ENCODE measurements around the gene MAP2K7. TPM values are rescaled to one million over a fixed set of nuclear protein-coding genes. Genes with fewer than 3 reads are reported as not detected.

MAP2K7 gene
- total RNA-seq, 1 donor = 23.2 TPM

GRCh38 chr19:7932276-7932929, 28.7 kb downstream of the MAP2K7 start:
- Histone ChIP-seq H3K4me1 (ENCODE audit: insufficient read depth, low read length) (no peaks in the 10 kb centered on the region), H3K9me3 (ENCODE audit: low read depth, low read length) (no peaks in the 10 kb centered on the region)

GRCh38 chr19:7932930-7933300, 29.2 kb downstream of the MAP2K7 start:
- H3K4me1 ChIP-seq (ENCODE audit: insufficient read depth, low read length) = no peaks in the 10 kb centered on the region
- H3K4me3 ChIP-seq (ENCODE audit: low read length) = no peak overlapping the region
- H3K27me3 ChIP-seq (ENCODE audit: insufficient read depth, low read length) = no peaks in the 10 kb centered on the region
- no peaks in the 10 kb centered on the region for H3K9me3 ChIP-seq (ENCODE audit: low read depth, low read length)

More at GRCh38 chr19:7932276-7932929, 28.7 kb downstream of the MAP2K7 start:
- Histone ChIP-seq H3K4me3 (ENCODE audit: low read length) (no peak overlapping the region), H3K27me3 (ENCODE audit: insufficient read depth, low read length) (no peaks in the 10 kb centered on the region)

GRCh38 chr19:7933411-7933810, 29.7 kb downstream of the MAP2K7 start:
- no peaks in the 10 kb centered on the region for H3K27me3 ChIP-seq (ENCODE audit: insufficient read depth, low read length)
- H3K4me1 ChIP-seq (ENCODE audit: insufficient read depth, low read length) = no peaks in the 10 kb centered on the region
- H3K9me3 ChIP-seq (ENCODE audit: low read depth, low read length) = no peaks in the 10 kb centered on the region
- H3K4me3 ChIP-seq (ENCODE audit: low read length) = no peak overlapping the region

DNA sequence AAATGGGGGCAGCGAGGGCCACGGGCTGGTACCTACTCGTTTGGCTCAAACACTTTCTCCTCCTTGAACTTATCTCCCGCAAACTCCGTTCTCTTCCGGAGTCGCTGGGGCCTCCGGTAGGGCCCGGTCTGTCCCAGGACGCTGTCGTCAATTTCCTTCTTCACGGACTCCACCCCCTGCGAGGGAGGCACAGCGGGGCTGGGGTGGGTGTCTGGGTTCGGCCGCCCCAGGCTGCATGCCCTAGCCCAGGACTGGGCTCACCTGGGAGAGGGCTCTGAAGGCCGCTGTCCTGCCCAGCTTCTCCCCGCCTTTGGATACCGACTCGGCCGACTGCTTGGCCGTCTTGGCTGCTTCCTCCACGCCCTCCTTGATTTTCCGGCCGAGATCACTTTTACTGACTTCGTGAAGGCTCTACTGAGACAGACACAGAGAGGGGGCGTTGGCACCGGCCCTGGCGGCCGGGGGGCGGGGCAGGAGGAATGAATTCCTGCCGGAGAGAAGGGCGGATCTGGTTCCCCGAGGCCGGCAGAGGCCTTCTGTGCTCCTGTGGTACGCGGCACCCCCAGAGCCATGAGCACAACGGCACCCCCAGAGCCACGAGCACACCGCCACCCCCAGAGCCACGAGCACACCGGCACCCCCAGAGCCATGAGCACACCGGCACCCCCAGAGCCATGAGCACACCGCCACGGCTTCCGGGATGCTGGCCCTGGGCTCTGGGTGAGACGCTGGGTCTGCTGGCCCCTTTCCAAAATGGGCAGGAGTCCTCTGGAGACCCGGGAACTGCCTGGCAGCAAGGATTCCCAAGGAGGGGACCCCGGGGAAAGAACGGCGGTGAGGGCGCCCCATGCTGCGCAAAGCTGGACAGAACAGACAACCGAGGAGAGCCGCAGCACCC, 30.4 kb downstream of the MAP2K7 start:
- no peaks in the 10 kb centered on the region for H3K4me1 ChIP-seq (ENCODE audit: insufficient read depth, low read length)
- H3K27me3 ChIP-seq (ENCODE audit: insufficient read depth, low read length) = no peaks in the 10 kb centered on the region
- no peak overlapping the region for H3K4me3 ChIP-seq (ENCODE audit: low read length)
- H3K9me3 ChIP-seq (ENCODE audit: low read depth, low read length) = no peaks in the 10 kb centered on the region

DNA sequence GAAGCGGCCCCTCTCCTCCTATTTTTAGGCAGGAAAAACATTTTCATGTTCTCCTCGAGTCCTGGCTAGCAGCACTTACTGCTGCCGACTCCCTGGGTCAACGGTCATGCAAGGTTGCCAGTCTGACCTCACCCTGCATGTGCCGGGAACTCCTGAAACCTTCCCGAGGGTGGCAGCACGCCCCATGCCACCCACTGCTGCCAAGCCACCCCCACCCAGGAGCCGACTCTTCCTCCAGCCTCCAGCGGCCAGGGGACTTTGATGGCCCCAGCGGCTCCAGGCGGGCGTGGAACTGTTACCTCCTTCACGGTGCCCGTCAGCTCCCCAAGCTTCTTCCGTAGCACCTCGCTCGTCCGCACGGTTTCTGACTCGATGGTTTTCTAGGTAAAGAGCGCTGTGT, 31.1 kb downstream of the MAP2K7 start:
- H3K4me1 ChIP-seq (ENCODE audit: insufficient read depth, low read length) = no peaks in the 10 kb centered on the region
- no peaks in the 10 kb centered on the region for H3K9me3 ChIP-seq (ENCODE audit: low read depth, low read length)
- no peaks in the 10 kb centered on the region for H3K27me3 ChIP-seq (ENCODE audit: insufficient read depth, low read length)
- H3K4me3 ChIP-seq (ENCODE audit: low read length) = no peak overlapping the region

GRCh38 chr19:7940841-7941240, 37.2 kb downstream of the MAP2K7 start:
- Histone ChIP-seq H3K9me3 (ENCODE audit: low read depth, low read length) (no peaks in the 10 kb centered on the region), H3K27me3 (ENCODE audit: insufficient read depth, low read length) (no peaks in the 10 kb centered on the region), H3K4me3 (ENCODE audit: low read length) (no peak overlapping the region), H3K4me1 (ENCODE audit: insufficient read depth, low read length) (peaks cover 22% of the 10 kb centered on the region)

GRCh38 chr19:7941895-7942596, 38.4 kb downstream of the MAP2K7 start:
- H3K4me1 ChIP-seq (ENCODE audit: insufficient read depth, low read length) = peaks cover 22% of the 10 kb centered on the region
- H3K9me3 ChIP-seq (ENCODE audit: low read depth, low read length) = no peaks in the 10 kb centered on the region
- no peak overlapping the region for H3K4me3 ChIP-seq (ENCODE audit: low read length)
- no peaks in the 10 kb centered on the region for H3K27me3 ChIP-seq (ENCODE audit: insufficient read depth, low read length)

- Histone ChIP-seq H3K4me3 (ENCODE audit: low read length) (peak overlapping the region; percentile 73), H3K9me3 (ENCODE audit: low read depth, low read length) (no peaks in the 10 kb centered on the region), H3K27me3 (ENCODE audit: insufficient read depth, low read length) (no peaks in the 10 kb centered on the region), H3K4me1 (ENCODE audit: insufficient read depth, low read length) (peaks cover 22% of the 10 kb centered on the region)
Measured at GRCh38 chr19:7942981-7943443, 39.3 kb downstream of the MAP2K7 start.

- Histone ChIP-seq H3K4me3 (ENCODE audit: low read length) (peak within 1 kb of the TSS; percentile 73), H3K9me3 (ENCODE audit: low read depth, low read length) (no peaks in the 10 kb centered on the region), H3K27me3 (ENCODE audit: insufficient read depth, low read length) (no peaks in the 10 kb centered on the region), H3K4me1 (ENCODE audit: insufficient read depth, low read length) (peaks cover 22% of the 10 kb centered on the region)
Measured at GRCh38 chr19:7943444-7944176, 39.9 kb downstream of the MAP2K7 start, which contains the start of gene TIMM44. Gene TIMM44, minus strand, starts transcription at chr19:7943666. Its CDS starts 15 bp downstream, at chr19:7943651.

DNA sequence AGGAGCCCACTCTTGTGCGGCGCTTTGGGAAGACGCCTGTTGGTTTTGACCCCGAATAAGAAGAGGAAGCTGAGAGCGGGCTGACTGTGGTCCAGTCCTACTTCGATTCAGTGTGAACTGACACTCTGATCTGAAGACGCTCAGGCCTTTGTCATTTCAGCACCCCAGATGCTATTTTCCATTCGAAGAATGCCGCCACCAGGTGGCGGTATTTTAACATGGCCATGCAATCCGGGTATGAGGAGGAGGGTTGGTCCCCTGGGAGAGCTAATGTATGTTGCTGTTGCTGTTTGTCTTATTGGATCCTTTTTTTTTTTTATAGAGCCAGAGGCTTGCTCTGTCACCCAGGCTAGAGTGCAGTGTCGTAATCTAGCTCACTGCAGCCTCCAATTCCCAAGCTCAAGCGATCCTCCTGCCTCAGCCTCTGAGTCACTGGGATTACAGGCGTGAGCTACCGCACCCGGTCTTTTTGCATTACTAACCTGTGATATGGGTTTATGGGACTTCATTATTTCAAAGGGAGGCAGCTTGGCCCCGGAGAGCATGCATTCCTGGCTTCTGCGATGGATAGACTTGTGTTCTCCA, 40.6 kb downstream of the MAP2K7 start:
- no peaks in the 10 kb centered on the region for H3K27me3 ChIP-seq (ENCODE audit: insufficient read depth, low read length)
- peaks cover 22% of the 10 kb centered on the region for H3K4me1 ChIP-seq (ENCODE audit: insufficient read depth, low read length)
- H3K9me3 ChIP-seq (ENCODE audit: low read depth, low read length) = no peaks in the 10 kb centered on the region
- H3K4me3 ChIP-seq (ENCODE audit: low read length) = peak overlapping the region; percentile 73

GRCh38 chr19:7947939-7948338, 44.3 kb downstream of the MAP2K7 start:
- Histone ChIP-seq H3K4me3 (ENCODE audit: low read length) (no peak overlapping the region), H3K4me1 (ENCODE audit: insufficient read depth, low read length) (peaks cover 11% of the 10 kb centered on the region), H3K27me3 (ENCODE audit: insufficient read depth, low read length) (no peaks in the 10 kb centered on the region), H3K9me3 (ENCODE audit: low read depth, low read length) (no peaks in the 10 kb centered on the region)

- Histone ChIP-seq H3K4me3 (ENCODE audit: low read length) (no peak overlapping the region), H3K27me3 (ENCODE audit: insufficient read depth, low read length) (no peaks in the 10 kb centered on the region), H3K4me1 (ENCODE audit: insufficient read depth, low read length) (no peaks in the 10 kb centered on the region), H3K9me3 (ENCODE audit: low read depth, low read length) (no peaks in the 10 kb centered on the region)
Measured at GRCh38 chr19:7953060-7953459, 49.4 kb downstream of the MAP2K7 start.

GRCh38 chr19:7953576-7953975, 49.9 kb downstream of the MAP2K7 start:
- Histone ChIP-seq H3K27me3 (ENCODE audit: insufficient read depth, low read length) (no peaks in the 10 kb centered on the region), H3K4me1 (ENCODE audit: insufficient read depth, low read length) (no peaks in the 10 kb centered on the region), H3K9me3 (ENCODE audit: low read depth, low read length) (no peaks in the 10 kb centered on the region), H3K4me3 (ENCODE audit: low read length) (no peak overlapping the region)

DNA sequence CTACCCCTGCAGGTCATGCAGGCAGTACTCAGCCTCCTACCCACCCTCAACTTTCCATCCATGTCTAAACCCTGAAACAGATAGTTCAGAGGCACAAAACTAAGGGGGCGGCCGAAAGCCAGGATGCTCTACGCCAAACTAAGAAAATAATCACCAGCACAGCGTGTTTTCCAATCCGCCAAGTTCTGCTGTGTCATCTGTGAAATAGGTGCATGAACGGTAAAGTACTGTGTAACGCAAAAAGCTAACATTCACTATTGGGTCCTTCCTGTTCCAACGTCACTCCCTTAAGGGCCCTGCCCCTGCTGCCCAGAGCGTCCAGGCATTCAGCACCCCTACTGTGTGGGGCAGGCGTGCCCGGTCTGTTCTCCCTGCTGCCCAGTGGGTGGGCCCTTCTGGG, 52.0 kb downstream of the MAP2K7 start:
- Histone ChIP-seq H3K27me3 (ENCODE audit: insufficient read depth, low read length) (no peaks in the 10 kb centered on the region), H3K4me3 (ENCODE audit: low read length) (no peak overlapping the region), H3K4me1 (ENCODE audit: insufficient read depth, low read length) (no peaks in the 10 kb centered on the region), H3K9me3 (ENCODE audit: low read depth, low read length) (no peaks in the 10 kb centered on the region)

Data from mononuclear cell (primary cell).